Bronchial smooth muscle cell (primary cell): Measurements from ENCODE around the gene ACBD3. TPM values are rescaled to one million over a fixed set of nuclear protein-coding genes. Genes with fewer than 3 reads are reported as not detected.

ENCODE experiments used
- total RNA-seq: library from RNA; depleted of rRNA; stranded (reverse); fragments of >200 nt; gene quantifications from 2 replicates; pipeline ENCODE4 v1.2.1, GENCODE V29; 2014

ACBD3 gene
- 51.6 and 66.8 TPM in 2 replicates for total RNA-seq

DNA sequence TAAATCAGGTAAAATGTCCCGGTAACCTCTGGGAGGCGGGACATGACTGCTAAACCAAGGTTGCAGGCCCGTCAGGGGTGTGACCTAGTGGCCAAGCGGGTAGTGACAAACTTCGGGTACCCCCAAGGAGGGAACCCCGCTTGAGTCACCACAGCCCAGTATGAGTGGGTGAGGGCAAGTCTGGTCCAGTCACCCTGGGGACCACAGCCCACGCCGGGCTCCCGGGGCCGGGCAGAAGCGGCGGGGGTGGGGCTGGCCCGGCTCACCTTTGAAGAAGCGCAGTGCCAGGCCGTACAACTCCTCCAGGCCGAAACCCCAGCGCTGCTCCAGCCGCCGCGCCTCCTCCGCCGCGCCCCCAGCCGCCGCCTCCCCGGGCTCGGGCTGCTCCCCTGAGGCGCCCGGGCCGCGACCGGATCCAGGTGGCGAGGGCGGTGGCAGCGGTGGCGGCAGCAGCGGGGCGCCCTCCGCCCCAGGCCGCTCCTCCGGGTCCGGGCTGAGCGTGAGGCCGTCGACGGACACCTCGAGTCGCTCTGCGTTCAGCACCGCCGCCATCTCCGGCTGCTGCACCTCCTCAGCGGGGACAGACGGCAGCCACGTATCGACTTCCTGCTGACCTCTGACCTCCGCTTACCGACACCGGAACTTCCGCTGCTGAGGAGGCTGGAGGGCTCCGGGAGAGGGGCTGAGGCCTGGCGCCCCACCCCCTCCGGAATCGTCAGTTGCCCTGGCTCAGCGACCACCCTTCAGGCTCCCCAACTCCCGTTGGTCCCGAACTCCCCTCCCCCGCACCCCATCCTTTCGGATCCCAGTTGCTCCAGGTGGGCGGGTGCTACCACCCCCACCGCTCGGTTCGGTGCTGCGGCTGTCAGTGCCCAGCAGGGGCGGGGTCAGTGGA, at the start of gene ACBD3:
TSS of gene ACBD3 (minus strand) at position 618 of the 895 bp plus-strand sequence. CDS start at position 552, 66 bp downstream.

DNA sequence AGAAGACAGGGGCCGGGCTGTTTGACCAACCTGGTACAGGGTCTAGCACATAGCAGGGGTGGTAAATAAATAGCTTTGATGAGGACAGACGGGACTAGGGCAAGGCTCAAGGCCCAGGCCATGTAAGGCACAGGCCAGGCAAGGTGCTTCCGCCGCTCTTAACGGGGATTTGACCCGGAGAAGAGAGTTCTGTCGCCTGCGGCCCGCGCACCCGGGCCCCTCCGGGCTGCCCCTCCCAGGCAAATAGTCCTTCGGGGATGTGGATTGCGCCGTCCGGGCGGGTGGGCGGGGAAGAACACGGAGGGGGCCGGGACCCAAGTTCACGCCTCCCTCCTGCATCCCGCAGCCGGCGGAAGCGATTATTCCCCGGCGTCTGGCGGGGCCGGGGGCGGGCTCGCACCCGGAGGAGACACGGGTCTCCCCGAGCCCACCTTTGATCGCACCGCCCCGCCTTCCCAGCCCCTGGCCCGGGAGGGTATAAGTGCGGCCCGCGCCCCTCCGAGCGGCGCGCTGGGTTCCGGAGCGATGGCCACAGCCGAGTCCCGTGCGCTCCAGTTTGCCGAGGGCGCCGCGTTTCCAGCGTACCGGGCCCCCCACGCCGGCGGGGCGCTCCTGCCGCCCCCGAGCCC, 36.7 kb upstream of the ACBD3 start, which contains the start of gene MIXL1:
TSS of gene MIXL1 (plus strand) at position 508 of the 629 bp plus-strand sequence. CDS start at position 526, 18 bp downstream.

Other genes starting within 250 kb of the ACBD3 start
- not detected in 2 replicates for gene LEFTY2, start 245.5 kb downstream of the ACBD3 start, total RNA-seq
- gene SDE2, start 187.4 kb downstream of the ACBD3 start, total RNA-seq: 11.8 and 15.4 TPM in 2 replicates
- gene H3-3A, start 124.0 kb downstream of the ACBD3 start, total RNA-seq: 67.8 and 104 TPM in 2 replicates
- gene MIXL1, start 36.9 kb upstream of the ACBD3 start, total RNA-seq: not detected in 2 replicates
- gene LIN9, start 122.4 kb upstream of the ACBD3 start, total RNA-seq: 0.60 and 1.4 TPM in 2 replicates
- 70.6 and 81.6 TPM in 2 replicates for gene PARP1, start 221.4 kb upstream of the ACBD3 start, total RNA-seq